ENCODE measurements around the gene CTRL. TPM values are rescaled to one million over a fixed set of nuclear protein-coding genes. Genes with fewer than 3 reads are reported as not detected.

CTRL gene
- total RNA-seq, 3 donors from 2014 or later (not counting 1 experiment from before 2014, with no cell fraction given): 14.3 to 17.2 (median 15.0) TPM

DNA sequence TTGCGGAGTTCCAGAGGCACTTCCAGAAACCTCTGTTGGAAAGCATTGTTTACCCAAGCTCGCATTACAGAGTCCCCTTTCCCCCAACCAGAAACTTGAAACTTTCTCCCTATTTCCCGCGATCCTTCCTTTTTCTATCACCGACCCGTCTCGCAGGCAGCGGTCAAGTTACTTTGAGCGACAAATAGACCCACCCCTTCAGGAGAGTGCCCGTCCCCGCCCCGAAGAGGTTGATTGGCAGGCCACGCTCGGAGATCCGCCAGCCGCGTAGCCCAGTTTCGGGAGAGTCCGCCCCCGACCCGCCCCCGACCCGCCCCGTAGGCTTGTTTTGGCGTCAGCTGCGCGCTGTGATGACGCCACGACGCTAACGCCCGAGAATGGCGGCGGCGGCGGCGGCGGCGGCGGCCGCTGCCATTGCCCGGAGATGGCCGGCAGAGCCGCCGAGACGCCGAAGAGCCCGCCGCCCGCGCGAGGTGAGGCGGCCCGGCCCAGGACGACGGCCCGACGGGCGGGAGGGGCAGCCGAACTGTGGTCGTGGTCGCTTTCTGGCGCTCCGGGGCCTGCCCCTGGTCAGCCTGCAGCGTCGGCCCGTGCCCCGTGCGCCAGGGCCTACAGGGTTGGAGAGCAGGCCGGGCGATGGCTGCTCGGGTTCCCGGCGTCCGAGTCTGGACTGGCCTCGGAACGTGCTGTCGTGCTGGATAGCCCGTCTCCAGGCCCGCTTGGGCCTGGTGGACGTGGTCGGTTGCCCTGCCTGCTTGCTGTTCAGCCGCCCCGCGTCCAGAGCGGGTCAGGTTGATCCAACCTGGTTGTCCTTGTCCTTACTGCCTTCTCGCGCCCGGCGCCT lies 38.5 kb downstream of the CTRL start, which contains the start of gene PSKH1:
Gene PSKH1 (plus strand): TSS at position 356 of the 844 bp plus-strand sequence. CDS start 15,496 bp downstream, outside the sequence.
- H3K4me1 Mint-ChIP-seq: peaks cover 28 to 31% of the 10 kb centered on the region in 2 donors
- DNase-seq: peak; percentile 86 to 96
- no peaks in the 10 kb centered on the region for H3K36me3 Mint-ChIP-seq
- peak within 1 kb of the TSS; percentile 83 for H3K27ac ChIP-seq (ENCODE audit: low read length)
- ATAC-seq: peak; percentile 98 to 99 (median 98)
- no peak for TF ChIP-seq CTCF (IDR thresholded peaks at IDR 0.05)
- H3K4me3 ChIP-seq (ENCODE audit: low read length): peak within 1 kb of the TSS; percentile 65
- peak within 1 kb of the TSS; percentile 96 for H3K4me3 Mint-ChIP-seq
- no peaks in the 10 kb centered on the region for H3K36me3 ChIP-seq (ENCODE audit: control insufficient read depth, insufficient read depth, low read length)
- under 1% methylated on average over 90 of the region's 90 CpGs for WGBS (ENCODE audit: insufficient coverage)
- H3K27me3 Mint-ChIP-seq (ENCODE audit: low read depth in 2 of 2): no peaks in the 10 kb centered on the region
- H3K27me3 ChIP-seq (ENCODE audit: control insufficient read depth, insufficient read depth, low read length): no peaks in the 10 kb centered on the region
- peak within 1 kb of the TSS; percentile 91 to 95 for H3K27ac Mint-ChIP-seq
- no peaks in the 10 kb centered on the region for H3K9me3 ChIP-seq (ENCODE audit: control insufficient read depth, insufficient read depth, low read length)
- H3K9me3 Mint-ChIP-seq: no peaks in the 10 kb centered on the region
- H3K4me1 ChIP-seq (ENCODE audit: control insufficient read depth, insufficient read depth, low read length): peaks cover 17% of the 10 kb centered on the region
- intact Hi-C loops (cut with micrococcal nuclease): loop anchor here (1.0 to 2.0 kb wide), 3 partner anchors 20 to 47 kb away; partner anchors contain the start of genes EDC4, NUTF2 and PSMB10

GRCh38 chr16:67892375-67892774 lies 39.3 kb downstream of the CTRL start:
- no peaks in the 10 kb centered on the region for H3K27me3 Mint-ChIP-seq (ENCODE audit: low read depth in 2 of 2)
- ATAC-seq (no peak), DNase-seq (no peak)
- H3K36me3 Mint-ChIP-seq: no peaks in the 10 kb centered on the region
- intact Hi-C loops (cut with micrococcal nuclease): loop anchor here (2.0 kb wide), 2 partner anchors 20 to 44 kb away; partner anchors contain the start of genes EDC4 and PSMB10
- H3K9me3 Mint-ChIP-seq: no peaks in the 10 kb centered on the region
- H3K4me1 Mint-ChIP-seq: peaks cover 26 to 28% of the 10 kb centered on the region in 2 donors
- Histone ChIP-seq H3K9me3 (ENCODE audit: control insufficient read depth, insufficient read depth, low read length) (no peaks in the 10 kb centered on the region), H3K27me3 (ENCODE audit: control insufficient read depth, insufficient read depth, low read length) (no peaks in the 10 kb centered on the region), H3K4me1 (ENCODE audit: control insufficient read depth, insufficient read depth, low read length) (peaks cover 17% of the 10 kb centered on the region), H3K4me3 (ENCODE audit: low read length) (peak overlapping the region; percentile 45), H3K36me3 (ENCODE audit: control insufficient read depth, insufficient read depth, low read length) (no peaks in the 10 kb centered on the region), H3K27ac (ENCODE audit: low read length) (peak overlapping the region; percentile 68)
- H3K4me3 Mint-ChIP-seq: peak overlapping the region; percentile 96
- no CpG with 5 or more reads among the region's 5 CpGs for WGBS (ENCODE audit: insufficient coverage)
- peak overlapping the region; percentile 91 to 95 for H3K27ac Mint-ChIP-seq
- TF ChIP-seq CTCF (IDR thresholded peaks at IDR 0.05): no peak

DNA sequence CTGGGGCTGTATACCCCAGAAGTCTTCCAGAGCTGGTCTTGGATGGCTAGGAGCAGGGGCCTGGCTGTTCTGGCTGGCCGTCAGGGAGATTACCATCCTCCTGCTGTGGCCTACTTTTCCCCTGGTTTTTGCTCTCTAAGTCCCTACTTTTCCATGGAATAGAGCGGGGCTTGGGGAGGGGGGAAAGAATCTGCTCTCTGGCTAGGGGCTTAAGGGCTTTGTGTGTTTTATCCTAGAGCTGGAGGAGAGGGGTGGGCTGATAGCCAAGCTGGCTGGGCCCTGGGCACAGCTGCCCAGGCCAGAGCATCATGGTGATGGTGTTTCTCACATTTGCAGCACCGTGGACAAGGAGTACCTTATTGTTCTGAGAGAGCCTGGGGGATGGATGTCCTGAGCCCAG lies 43.3 kb downstream of the CTRL start:
- H3K4me1 Mint-ChIP-seq: peaks cover 9 to 11% of the 10 kb centered on the region in 2 donors
- Histone ChIP-seq H3K4me3 (ENCODE audit: low read length) (no peak overlapping the region), H3K9me3 (ENCODE audit: control insufficient read depth, insufficient read depth, low read length) (no peaks in the 10 kb centered on the region), H3K36me3 (ENCODE audit: control insufficient read depth, insufficient read depth, low read length) (peaks cover 18% of the 10 kb centered on the region), H3K27ac (ENCODE audit: low read length) (no peak overlapping the region), H3K27me3 (ENCODE audit: control insufficient read depth, insufficient read depth, low read length) (no peaks in the 10 kb centered on the region), H3K4me1 (ENCODE audit: control insufficient read depth, insufficient read depth, low read length) (no peaks in the 10 kb centered on the region)
- no peak overlapping the region for H3K4me3 Mint-ChIP-seq
- H3K27ac Mint-ChIP-seq: no peak overlapping the region
- H3K27me3 Mint-ChIP-seq (ENCODE audit: low read depth in 2 of 2): no peaks in the 10 kb centered on the region
- no peak for TF ChIP-seq CTCF (IDR thresholded peaks at IDR 0.05)
- DNase-seq (no peak), ATAC-seq (no peak)
- no peaks in the 10 kb centered on the region for H3K9me3 Mint-ChIP-seq
- WGBS (ENCODE audit: insufficient coverage): 90% methylated on average over 3 of the region's 3 CpGs
- H3K36me3 Mint-ChIP-seq: no peaks in the 10 kb centered on the region
- intact Hi-C loops (cut with micrococcal nuclease): loop anchor here (5.0 kb wide), 1 partner anchor 39 kb away; no protein-coding TSS in a partner anchor

Data from natural killer cell (primary cell).